Body of pancreas (tissue), 4 donors: ENCODE results near the gene ABHD3. TPM values are rescaled to one million over a fixed set of nuclear protein-coding genes. Genes with fewer than 3 reads are reported as not detected.
"Not testable (repeated sequence)": the region's sequence is repeated elsewhere in the genome, so short reads cannot be mapped to it uniquely, and the experiment has no call there.

Source experiments
- ATAC-seq: fragments of 150-250 bp; one replicate; pipeline ENCODE4 v1.9.1; 2016
- DNase-seq, 4 donors: peaks; one replicate each; pipeline ENCODE4 v3.0.0-alpha.2; 2019
- H3K27ac ChIP-seq, 4 donors: fragments of 200-600 bp; sonication (generic); 1 replicate in 3 of 4; 2 replicates in 1 of 4; pipeline versions ENCODE4 v1.5.1 to v1.6.1; 2016 to 2019; ENCODE audit warnings: mild to moderate bottlenecking in 1 of 4, mixed read lengths in 1 of 4, moderate library complexity in 1 of 4
- H3K27me3 ChIP-seq, 2 donors: fragments of 200-600 bp; sonication (generic); one replicate each; pipeline ENCODE4 v1.6.0; 2016; ENCODE audit warnings: mild to moderate bottlenecking in 1 of 2
- H3K36me3 ChIP-seq, 2 donors: fragments of 200-600 bp; sonication (generic); replicated peaks in 1 of 2; 2 replicates each; pipeline ENCODE4 v1.5.1; 2016; ENCODE audit warnings: low read depth in 2 of 2; ENCODE audit not compliant: insufficient read depth in 1 of 2
- H3K4me1 ChIP-seq: fragments of 200-600 bp; sonication (generic); one replicate; pipeline ENCODE4 v1.6.0; 2016
- H3K4me3 ChIP-seq, 2 donors: fragments of 200-600 bp; sonication (generic); 1 replicate in 1 of 2; 2 replicates in 1 of 2; pipeline ENCODE4 v1.5.1; 2016 to 2019
- H3K9me3 ChIP-seq, 3 donors: fragments of 200-600 bp; sonication (generic); 1 replicate in 2 of 3; 2 replicates in 1 of 3; pipeline ENCODE4 v1.5.1; 2016
- POLR2A ChIP-seq, 3 donors: fragments of 450-650 bp; IDR thresholded peaks; one replicate each; pipeline ENCODE4 v1.6.1; 2016; ENCODE audit warnings: antibody characterized with exemption in 3 of 3, mild to moderate bottlenecking in 2 of 3
- WGBS, 2 donors: methylation state at CpG; one replicate each; pipeline ENCODE4 v1.1.5; 2017; 5-methylcytosine and 5-hydroxymethylcytosine counted together
- intact Hi-C: fragments of 100-400 bp; cut with DNase I; formaldehyde crosslinking; loops from one replicate; pipeline ENCODE4 v1.15.1; 2023
- total RNA-seq, 2 donors: library from RNA; depleted of rRNA; stranded (reverse); fragments of >200 nt; gene quantifications; one replicate each; pipeline ENCODE4 v1.1.0, GENCODE V29; 2016
- TF ChIP-seq, protein P1 (sequence below), 7 experiments: fragments of 450-650 bp in 4 of 7; fragments of 200-600 bp in 3 of 7; sonication (generic) in 3 of 7; IDR thresholded peaks; one replicate each; pipeline ENCODE4 v1.5.1; 2016 to 2019; ENCODE audit warnings: antibody characterized with exemption in 7 of 7

The ABHD3 gene
- total RNA-seq, 2 donors from 2014 or later: 1.6 to 19.2 TPM

DNA sequence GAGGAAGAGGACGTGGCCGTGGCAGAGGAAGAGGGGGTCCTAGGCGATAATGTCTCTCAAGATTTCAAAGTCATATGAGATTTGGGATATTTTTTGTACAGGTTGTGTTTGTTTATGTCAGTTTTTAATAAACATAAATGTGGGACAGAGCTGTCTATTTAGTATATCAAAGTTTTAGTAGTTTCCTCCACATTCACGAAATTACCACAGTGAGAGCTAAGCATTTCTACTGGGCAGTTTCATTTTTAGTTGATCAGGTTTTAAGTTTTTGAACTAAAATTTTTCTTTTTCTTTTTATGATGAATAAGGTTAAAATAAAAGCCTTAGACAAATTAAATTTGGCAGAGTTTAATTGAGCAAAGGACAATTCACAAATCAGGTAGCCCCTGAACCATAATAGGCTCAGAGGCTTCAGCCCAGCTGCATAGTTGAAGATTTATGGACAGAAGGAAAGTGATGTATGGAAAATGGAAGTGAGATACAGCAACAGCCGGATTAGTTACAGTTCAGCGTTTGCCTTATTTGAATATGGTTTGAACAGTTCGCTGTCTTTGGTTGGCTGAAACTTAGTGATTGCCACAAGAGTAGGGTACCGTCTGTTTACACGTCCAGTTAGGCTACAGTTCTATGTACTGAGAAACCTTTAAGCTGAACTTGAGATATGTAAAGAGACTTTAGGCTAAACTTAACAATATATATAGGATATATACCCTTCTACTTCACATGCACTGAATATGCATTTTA, 75.3 kb downstream of the ABHD3 start:
- no peaks in the 10 kb centered on the region for H3K27me3 ChIP-seq
- DNase-seq (no peak), ATAC-seq (no peak)
- H3K36me3 ChIP-seq: peaks cover 12 to 15% of the 10 kb centered on the region in 2 donors
- H3K4me1 ChIP-seq: no peaks in the 10 kb centered on the region
- no peaks in the 10 kb centered on the region for H3K9me3 ChIP-seq
- no peak for TF ChIP-seq POLR2A (IDR thresholded peaks at IDR 0.05)
- TF ChIP-seq, protein P1, sequence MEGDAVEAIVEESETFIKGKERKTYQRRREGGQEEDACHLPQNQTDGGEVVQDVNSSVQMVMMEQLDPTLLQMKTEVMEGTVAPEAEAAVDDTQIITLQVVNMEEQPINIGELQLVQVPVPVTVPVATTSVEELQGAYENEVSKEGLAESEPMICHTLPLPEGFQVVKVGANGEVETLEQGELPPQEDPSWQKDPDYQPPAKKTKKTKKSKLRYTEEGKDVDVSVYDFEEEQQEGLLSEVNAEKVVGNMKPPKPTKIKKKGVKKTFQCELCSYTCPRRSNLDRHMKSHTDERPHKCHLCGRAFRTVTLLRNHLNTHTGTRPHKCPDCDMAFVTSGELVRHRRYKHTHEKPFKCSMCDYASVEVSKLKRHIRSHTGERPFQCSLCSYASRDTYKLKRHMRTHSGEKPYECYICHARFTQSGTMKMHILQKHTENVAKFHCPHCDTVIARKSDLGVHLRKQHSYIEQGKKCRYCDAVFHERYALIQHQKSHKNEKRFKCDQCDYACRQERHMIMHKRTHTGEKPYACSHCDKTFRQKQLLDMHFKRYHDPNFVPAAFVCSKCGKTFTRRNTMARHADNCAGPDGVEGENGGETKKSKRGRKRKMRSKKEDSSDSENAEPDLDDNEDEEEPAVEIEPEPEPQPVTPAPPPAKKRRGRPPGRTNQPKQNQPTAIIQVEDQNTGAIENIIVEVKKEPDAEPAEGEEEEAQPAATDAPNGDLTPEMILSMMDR (IDR thresholded peaks at IDR 0.05): no peak
- 84 to 89% methylated on average over 9 of the region's 9 CpGs for WGBS, 2 donors
- no peak overlapping the region for H3K4me3 ChIP-seq
- no peak overlapping the region for H3K27ac ChIP-seq
- intact Hi-C loops: no loop called here

- H3K4me1 ChIP-seq, DNase-seq, H3K27me3 ChIP-seq, H3K27ac ChIP-seq, ATAC-seq, H3K4me3 ChIP-seq, H3K36me3 ChIP-seq, H3K9me3 ChIP-seq, intact Hi-C loops: not testable (repeated sequence)
- WGBS, 2 donors: 92 to 93% methylated on average over 9 of the region's 9 CpGs
Measured at GRCh38 chr18:21621640-21622039, 82.9 kb downstream of the ABHD3 start.

GRCh38 chr18:21612125-21613039, 92.2 kb downstream of the ABHD3 start, which contains the start of gene SNRPD1:
Gene SNRPD1, plus strand, starts transcription at chr18:21612314. Its CDS starts 116 bp downstream, at chr18:21612430.
- no peaks in the 10 kb centered on the region for H3K27me3 ChIP-seq
- H3K36me3 ChIP-seq: no peaks in the 10 kb centered on the region
- peaks cover 15% of the 10 kb centered on the region for H3K4me1 ChIP-seq
- peak; percentile 7 to 86 (median 75) for TF ChIP-seq POLR2A (IDR thresholded peaks at IDR 0.05)
- TF ChIP-seq, protein P1 (IDR thresholded peaks at IDR 0.05): peak; percentile 88 to 98 (median 96)
- 0 to 1% methylated on average over 19 to 59 of the region's 59 CpGs for WGBS, 2 donors
- H3K9me3 ChIP-seq: no peaks in the 10 kb centered on the region
- peak within 1 kb of the TSS in 3 of 4 donors; percentile 60 to 88 (median 78) for H3K27ac ChIP-seq
- H3K4me3 ChIP-seq: peak within 1 kb of the TSS; percentile 71 to 94
- intact Hi-C loops: no loop called here
- ATAC-seq: peak; percentile 99
- DNase-seq: peak; percentile 84 to 89 (median 86)

DNA sequence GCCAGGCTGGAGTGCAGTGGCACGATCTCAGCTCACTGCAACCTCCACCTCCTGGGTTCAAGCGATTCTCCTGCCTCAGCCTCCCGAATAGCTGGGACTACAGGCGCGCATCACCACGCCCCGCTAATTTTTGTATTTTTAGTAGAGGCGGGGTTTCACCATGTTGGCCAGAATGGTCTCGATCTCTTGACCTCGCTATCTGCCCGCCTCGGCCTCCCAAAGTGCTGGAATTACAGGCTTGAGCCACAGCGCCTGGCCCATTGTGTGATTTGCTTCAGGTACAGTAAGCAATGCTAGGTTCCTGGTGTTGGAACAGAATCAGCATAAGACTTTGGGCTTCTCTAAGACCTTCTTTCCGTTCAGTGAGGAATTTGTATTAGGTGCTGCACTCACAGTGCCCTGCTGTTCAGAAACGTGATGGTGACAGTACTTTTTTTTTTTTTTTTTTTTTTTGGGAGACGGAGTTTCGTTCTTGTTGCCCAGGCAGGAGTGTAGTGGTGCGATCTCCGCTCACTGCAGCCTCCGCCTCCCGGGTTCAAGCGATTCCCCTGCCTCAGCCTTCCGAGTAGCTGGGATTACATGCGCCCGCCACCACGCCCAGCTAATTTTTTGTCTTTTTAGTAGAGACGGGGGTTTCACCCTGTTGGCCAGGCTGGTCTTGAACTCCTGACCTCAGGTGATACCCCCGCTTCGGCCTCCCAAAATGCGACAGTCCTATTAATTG, 93.0 kb downstream of the ABHD3 start:
- intact Hi-C loops, H3K36me3 ChIP-seq, ATAC-seq, H3K9me3 ChIP-seq, H3K27me3 ChIP-seq: not testable (repeated sequence)
- WGBS, 2 donors: 49 to 55% methylated on average over 29 to 30 of the region's 30 CpGs
- peak overlapping the region in 3 of 4 donors; percentile 60 to 88 (median 78) for H3K27ac ChIP-seq
- peaks cover 15% of the 10 kb centered on the region for H3K4me1 ChIP-seq
- peak in 1 of 4 donors; percentile 3 for DNase-seq
- H3K4me3 ChIP-seq: peak overlapping the region in 1 of 2 donors; percentile 71

GRCh38 chr18:21605213-21605612, 99.4 kb downstream of the ABHD3 start:
- intact Hi-C loops: no loop called here
- DNase-seq: no peak
- Histone ChIP-seq H3K36me3 (no peaks in the 10 kb centered on the region), H3K4me3 (no peak overlapping the region), H3K9me3 (no peaks in the 10 kb centered on the region), H3K27ac (peak overlapping the region in 2 of 4 donors; percentile 24 to 63), H3K4me1 (peaks cover 18% of the 10 kb centered on the region), H3K27me3 (no peaks in the 10 kb centered on the region)
- no peak for TF ChIP-seq POLR2A (IDR thresholded peaks at IDR 0.05)
- TF ChIP-seq, protein P1 (IDR thresholded peaks at IDR 0.05): no peak
- no peak for ATAC-seq
